NB4 (cell line): ENCODE data around the gene JMJD7.

Source experiments
- MAX ChIP-seq: IDR thresholded peaks from 2 replicates; pipeline ENCODE4 v1.6.1; 2011; ENCODE audit warnings: low read depth, low read length
- MYC ChIP-seq: IDR thresholded peaks from 2 replicates; pipeline ENCODE4 v1.6.1; 2011; ENCODE audit warnings: low read depth, low read length
- POLR2A ChIP-seq: IDR thresholded peaks from 2 replicates; pipeline ENCODE4 v1.6.1; 2011; ENCODE audit warnings: mild to moderate bottlenecking; ENCODE audit not compliant: insufficient read length; ENCODE audit errors: extremely low read depth
- TF ChIP-seq, protein P1 (sequence below): IDR thresholded peaks from one replicate; pipeline ENCODE4 v1.5.1; 2012; ENCODE audit warnings: low read depth, low read length

DNA sequence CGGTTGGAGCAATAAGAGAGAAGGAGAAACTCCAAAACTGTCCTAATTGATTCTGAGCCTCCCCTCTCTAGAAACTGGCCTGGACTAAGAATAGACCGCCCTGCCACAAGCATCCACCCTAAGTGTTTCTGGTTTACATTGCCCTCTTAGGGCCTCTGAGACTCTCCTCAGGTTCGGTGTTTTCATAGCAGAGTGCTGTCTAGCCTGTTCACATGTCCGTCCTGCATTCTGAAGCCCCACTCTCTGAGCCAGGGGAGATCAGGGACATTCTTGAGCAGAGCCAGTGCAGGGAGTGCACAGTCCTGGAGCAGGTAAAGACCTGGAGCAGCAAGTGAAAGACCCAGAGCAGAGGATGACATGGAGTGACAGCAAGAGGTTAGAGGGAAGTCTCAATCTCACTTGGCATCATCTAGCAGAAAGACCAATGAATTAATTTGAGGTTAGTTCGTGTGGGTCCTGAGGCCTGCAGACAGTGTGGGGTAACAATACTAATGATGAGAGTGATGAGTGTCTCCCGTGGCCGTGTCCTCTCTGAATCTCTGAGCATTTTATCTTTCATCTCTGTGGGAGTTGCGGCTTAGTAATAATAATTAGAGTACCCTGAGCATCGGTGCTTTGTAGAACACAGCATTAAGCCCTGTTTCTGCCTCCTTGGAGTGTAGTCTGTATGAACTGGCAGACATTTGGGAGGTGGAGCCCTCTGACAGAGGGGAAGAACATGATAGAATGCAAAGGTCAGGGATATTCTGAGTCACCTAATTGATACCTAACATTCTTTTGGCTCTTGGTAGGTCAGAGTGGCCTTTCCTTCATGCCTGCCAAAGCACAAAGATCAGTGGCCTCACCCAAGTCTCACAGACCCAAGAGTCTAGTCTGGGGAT lies 29.0 kb upstream of the JMJD7 start:
- TF ChIP-seq, protein P1, sequence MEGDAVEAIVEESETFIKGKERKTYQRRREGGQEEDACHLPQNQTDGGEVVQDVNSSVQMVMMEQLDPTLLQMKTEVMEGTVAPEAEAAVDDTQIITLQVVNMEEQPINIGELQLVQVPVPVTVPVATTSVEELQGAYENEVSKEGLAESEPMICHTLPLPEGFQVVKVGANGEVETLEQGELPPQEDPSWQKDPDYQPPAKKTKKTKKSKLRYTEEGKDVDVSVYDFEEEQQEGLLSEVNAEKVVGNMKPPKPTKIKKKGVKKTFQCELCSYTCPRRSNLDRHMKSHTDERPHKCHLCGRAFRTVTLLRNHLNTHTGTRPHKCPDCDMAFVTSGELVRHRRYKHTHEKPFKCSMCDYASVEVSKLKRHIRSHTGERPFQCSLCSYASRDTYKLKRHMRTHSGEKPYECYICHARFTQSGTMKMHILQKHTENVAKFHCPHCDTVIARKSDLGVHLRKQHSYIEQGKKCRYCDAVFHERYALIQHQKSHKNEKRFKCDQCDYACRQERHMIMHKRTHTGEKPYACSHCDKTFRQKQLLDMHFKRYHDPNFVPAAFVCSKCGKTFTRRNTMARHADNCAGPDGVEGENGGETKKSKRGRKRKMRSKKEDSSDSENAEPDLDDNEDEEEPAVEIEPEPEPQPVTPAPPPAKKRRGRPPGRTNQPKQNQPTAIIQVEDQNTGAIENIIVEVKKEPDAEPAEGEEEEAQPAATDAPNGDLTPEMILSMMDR: no peak
- TF ChIP-seq POLR2A (no peak), MYC (no peak), MAX (no peak)
